ENCODE data around the gene GPR161. TPM values are rescaled to one million over a fixed set of nuclear protein-coding genes. Genes with fewer than 3 reads are reported as not detected.
"Not testable (repeated sequence)": the region's sequence is repeated elsewhere in the genome, so short reads cannot be mapped to it uniquely, and the experiment has no call there.

Gene GPR161
- polyA plus RNA-seq, 6 donors from 2014 or later = 0.19 to 3.4 (median 0.25) TPM; not detected in 2

GRCh38 chr1:168085401-168085872 lies 51.3 kb downstream of the GPR161 start:
- H3K27ac Mint-ChIP-seq = no peak overlapping the region
- no peak for DNase-seq
- peaks cover 2 to 4% (median 3%) of the 10 kb centered on the region in 3 donors for H3K4me1 Mint-ChIP-seq
- no peaks in the 10 kb centered on the region for H3K36me3 Mint-ChIP-seq
- peaks cover 0 to under 1% (median 0%) of the 10 kb centered on the region in 3 donors for H3K27me3 Mint-ChIP-seq
- no peak for ATAC-seq (ENCODE audit: low read depth in 2 of 2)
- no peaks in the 10 kb centered on the region for H3K9me3 Mint-ChIP-seq
- H3K4me3 Mint-ChIP-seq = no peak overlapping the region

- no peaks in the 10 kb centered on the region for H3K9me3 Mint-ChIP-seq
- ATAC-seq (ENCODE audit: low read depth in 2 of 2) = peak; percentile 61 to 77
- no peaks in the 10 kb centered on the region for H3K36me3 Mint-ChIP-seq
- H3K4me1 Mint-ChIP-seq = peaks cover 2 to 4% (median 3%) of the 10 kb centered on the region in 3 donors
- DNase-seq = peak; percentile 31
- H3K27ac Mint-ChIP-seq = peak overlapping the region in 1 of 6 donors; percentile 32
- H3K27me3 Mint-ChIP-seq = no peaks in the 10 kb centered on the region
- H3K4me3 Mint-ChIP-seq = peak overlapping the region in 1 of 8 donors; percentile 26
Observed at GRCh38 chr1:168084396-168085231, 52.1 kb downstream of the GPR161 start.

- no peak for ATAC-seq (ENCODE audit: low read depth in 2 of 2)
- peak overlapping the region in 1 of 6 donors; percentile 58 for H3K27ac Mint-ChIP-seq
- H3K9me3 Mint-ChIP-seq = no peaks in the 10 kb centered on the region
- DNase-seq = no peak
- peaks cover 2 to 4% (median 3%) of the 10 kb centered on the region in 3 donors for H3K4me1 Mint-ChIP-seq
- no peaks in the 10 kb centered on the region for H3K36me3 Mint-ChIP-seq
- no peak overlapping the region for H3K4me3 Mint-ChIP-seq
- H3K27me3 Mint-ChIP-seq = no peaks in the 10 kb centered on the region
Observed at GRCh38 chr1:168083456-168084325, 53.0 kb downstream of the GPR161 start.

- Mint-ChIP-seq H3K4me3 (no peak overlapping the region), H3K27ac (no peak overlapping the region), H3K9me3 (no peaks in the 10 kb centered on the region), H3K36me3 (no peaks in the 10 kb centered on the region), H3K27me3 (no peaks in the 10 kb centered on the region), H3K4me1 (peaks cover 2 to 4% (median 3%) of the 10 kb centered on the region in 3 donors)
- DNase-seq (peak; percentile 42), ATAC-seq (ENCODE audit: low read depth in 2 of 2) (peak; percentile 75 to 79)
Observed at GRCh38 chr1:168082008-168082876, 54.5 kb downstream of the GPR161 start.

- peaks cover 4 to 6% of the 10 kb centered on the region in 2 donors for H3K36me3 Mint-ChIP-seq
- ATAC-seq (ENCODE audit: low read depth in 2 of 2) = no peak
Observed at GRCh38 chr1:168081373-168082007, 55.2 kb downstream of the GPR161 start.

GRCh38 chr1:168079761-168080160 lies 57.0 kb downstream of the GPR161 start:
- Mint-ChIP-seq H3K4me1 (peaks cover 1 to 4% (median 3%) of the 10 kb centered on the region in 3 donors), H3K9me3 (no peaks in the 10 kb centered on the region), H3K36me3 (peaks cover 9 to 15% of the 10 kb centered on the region in 2 donors), H3K27ac (no peak overlapping the region), H3K27me3 (no peaks in the 10 kb centered on the region), H3K4me3 (no peak overlapping the region)
- no peak for ATAC-seq (ENCODE audit: low read depth in 2 of 2)
- DNase-seq = no peak

More at GRCh38 chr1:168081373-168082007, 55.2 kb downstream of the GPR161 start:
- Mint-ChIP-seq H3K27ac (peak overlapping the region in 2 of 6 donors; percentile 67 to 82), H3K27me3 (no peaks in the 10 kb centered on the region), H3K4me3 (no peak overlapping the region), H3K9me3 (no peaks in the 10 kb centered on the region), H3K4me1 (peaks cover 2 to 4% (median 3%) of the 10 kb centered on the region in 3 donors)
- no peak for DNase-seq

GRCh38 chr1:168069384-168069783 lies 67.3 kb downstream of the GPR161 start:
- ATAC-seq (ENCODE audit: low read depth in 2 of 2) (no peak), DNase-seq (no peak)
- peak overlapping the region in 1 of 6 donors; percentile 44 for H3K27ac Mint-ChIP-seq
- peaks cover 28 to 38% of the 10 kb centered on the region in 2 donors for H3K36me3 Mint-ChIP-seq
- no peaks in the 10 kb centered on the region for H3K9me3 Mint-ChIP-seq
- no peaks in the 10 kb centered on the region for H3K4me1 Mint-ChIP-seq
- H3K4me3 Mint-ChIP-seq = no peak overlapping the region
- H3K27me3 Mint-ChIP-seq = no peaks in the 10 kb centered on the region

- ATAC-seq (ENCODE audit: low read depth in 2 of 2) = no peak
- peaks cover 5 to 17% of the 10 kb centered on the region in 2 donors for H3K36me3 Mint-ChIP-seq
Observed at GRCh38 chr1:168065506-168065905, 71.2 kb downstream of the GPR161 start.

GRCh38 chr1:168064216-168064615 lies 72.5 kb downstream of the GPR161 start:
- H3K27ac Mint-ChIP-seq = peak overlapping the region in 1 of 6 donors; percentile 41
- ATAC-seq (ENCODE audit: low read depth in 2 of 2) (no peak), DNase-seq (no peak)
- no peaks in the 10 kb centered on the region for H3K9me3 Mint-ChIP-seq
- H3K36me3 Mint-ChIP-seq = peaks cover 7 to 15% of the 10 kb centered on the region in 2 donors
- H3K4me3 Mint-ChIP-seq = no peak overlapping the region
- H3K4me1 Mint-ChIP-seq = no peaks in the 10 kb centered on the region
- no peaks in the 10 kb centered on the region for H3K27me3 Mint-ChIP-seq

More at GRCh38 chr1:168065506-168065905, 71.2 kb downstream of the GPR161 start:
- Mint-ChIP-seq H3K27me3 (no peaks in the 10 kb centered on the region), H3K4me1 (no peaks in the 10 kb centered on the region), H3K9me3 (no peaks in the 10 kb centered on the region), H3K4me3 (no peak overlapping the region), H3K27ac (no peak overlapping the region)
- no peak for DNase-seq

- H3K4me3 Mint-ChIP-seq = no peak overlapping the region
- H3K4me1 Mint-ChIP-seq = peaks cover 0 to 12% (median 11%) of the 10 kb centered on the region in 3 donors
- H3K36me3 Mint-ChIP-seq = peaks cover 0 to 12% of the 10 kb centered on the region in 2 donors
- H3K27me3 Mint-ChIP-seq = no peaks in the 10 kb centered on the region
- no peaks in the 10 kb centered on the region for H3K9me3 Mint-ChIP-seq
- no peak for DNase-seq
- ATAC-seq (ENCODE audit: low read depth in 2 of 2) = no peak
- H3K27ac Mint-ChIP-seq = peak overlapping the region in 1 of 6 donors; percentile 18
Observed at GRCh38 chr1:168057921-168058320, 78.8 kb downstream of the GPR161 start.

GRCh38 chr1:168057355-168057754 lies 79.4 kb downstream of the GPR161 start:
- no peak overlapping the region for H3K4me3 Mint-ChIP-seq
- H3K4me1 Mint-ChIP-seq = peaks cover 0 to 12% (median 11%) of the 10 kb centered on the region in 3 donors
- no peak for ATAC-seq (ENCODE audit: low read depth in 2 of 2)
- peaks cover 0 to 12% of the 10 kb centered on the region in 2 donors for H3K36me3 Mint-ChIP-seq
- no peak overlapping the region for H3K27ac Mint-ChIP-seq
- no peaks in the 10 kb centered on the region for H3K27me3 Mint-ChIP-seq
- no peaks in the 10 kb centered on the region for H3K9me3 Mint-ChIP-seq
- no peak for DNase-seq

GRCh38 chr1:168056152-168056551 lies 80.6 kb downstream of the GPR161 start:
- peaks cover 0 to 16% (median 11%) of the 10 kb centered on the region in 3 donors for H3K4me1 Mint-ChIP-seq
- DNase-seq, H3K27ac Mint-ChIP-seq, H3K4me3 Mint-ChIP-seq, H3K27me3 Mint-ChIP-seq, H3K9me3 Mint-ChIP-seq: not testable (repeated sequence)
- ATAC-seq (ENCODE audit: low read depth in 2 of 2) = peak in 1 of 2 donors; percentile 39
- H3K36me3 Mint-ChIP-seq = peaks cover 0 to 12% of the 10 kb centered on the region in 2 donors

Measured in naive B cell (primary cell).